Measurements from ENCODE around the gene A2ML1.

GRCh38 chr12:8784290-8784888, 38.0 kb upstream of the A2ML1 start:
- TF ChIP-seq POLR2A (IDR thresholded peaks at IDR 0.05; ENCODE audit: low read depth, low read length): no peak
- no peak for TF ChIP-seq POLR2AphosphoS5 (IDR thresholded peaks at IDR 0.05; ENCODE audit: low read depth, low read length)
- no peak for TF ChIP-seq TAF1 (IDR thresholded peaks at IDR 0.05; ENCODE audit: low read depth, low read length)
- TF ChIP-seq SPI1 (IDR thresholded peaks at IDR 0.05; ENCODE audit: low read depth, low read length): no peak

Data from GM12891 (cell line).